Spleen (tissue), 7 donors: ENCODE data around the gene HMGA1.

Experiments
- POLR2A ChIP-seq, 3 donors: fragments of 450-650 bp; IDR thresholded peaks; one replicate each; pipeline ENCODE4 v1.5.1; 2017; ENCODE audit warnings: antibody characterized with exemption in 3 of 3, mild to moderate bottlenecking in 1 of 3
- TF ChIP-seq, protein P1 (sequence below), 11 experiments: fragments of 200-600 bp in 7 of 11; fragments of 450-650 bp in 4 of 11; sonication (generic) in 4 of 11; IDR thresholded peaks in 8 of 11; conservative IDR thresholded peaks in 3 of 11; 1 replicate in 7 of 11; 2 replicates in 4 of 11; pipeline versions ENCODE4 v1.4.0 to v1.8.0; 2016 to 2021; ENCODE audit warnings: antibody characterized with exemption in 11 of 11, inconsistent platforms in 4 of 11, mild to moderate bottlenecking in 1 of 11
- donor health status: DM: no; HTN: no; CAD: no; lungs with moderate emphysema.
- donor health status: DM: no; HTN: no; CAD: no.
- donor health status: DM: no; HTN: no; CAD: no.

DNA sequence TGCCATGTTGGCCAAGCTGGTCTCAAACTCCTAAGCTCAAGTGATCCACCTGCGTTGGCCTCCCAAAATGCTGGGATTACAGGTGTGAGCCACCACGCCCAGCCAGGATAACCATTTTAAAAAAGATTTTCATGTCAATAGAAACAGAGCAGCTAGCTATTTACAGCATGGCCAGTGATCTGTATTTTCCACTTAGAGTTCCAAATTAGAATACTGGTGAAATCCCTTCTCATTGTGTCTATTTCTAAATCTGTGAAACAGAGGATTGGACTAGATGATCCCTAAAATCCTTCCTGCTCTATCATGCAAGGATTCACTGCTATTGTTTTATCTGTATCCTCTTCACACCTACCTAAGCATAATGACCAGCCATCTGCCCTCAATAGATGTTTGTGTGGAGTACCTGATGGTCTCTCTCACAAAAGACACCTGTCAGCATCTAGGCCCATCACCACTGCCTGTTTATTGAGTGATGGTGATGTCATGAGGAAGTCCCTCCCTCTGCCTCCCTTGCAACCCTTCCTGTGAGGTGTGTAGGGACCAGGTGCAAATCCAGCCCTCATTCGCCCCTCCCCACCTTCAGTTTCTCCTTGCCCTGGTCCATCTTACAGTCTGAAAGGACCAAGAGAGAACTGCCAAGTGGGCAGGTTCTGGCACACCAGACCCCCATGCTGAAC is 38.6 kb downstream of the HMGA1 start:
- TF ChIP-seq, protein P1, sequence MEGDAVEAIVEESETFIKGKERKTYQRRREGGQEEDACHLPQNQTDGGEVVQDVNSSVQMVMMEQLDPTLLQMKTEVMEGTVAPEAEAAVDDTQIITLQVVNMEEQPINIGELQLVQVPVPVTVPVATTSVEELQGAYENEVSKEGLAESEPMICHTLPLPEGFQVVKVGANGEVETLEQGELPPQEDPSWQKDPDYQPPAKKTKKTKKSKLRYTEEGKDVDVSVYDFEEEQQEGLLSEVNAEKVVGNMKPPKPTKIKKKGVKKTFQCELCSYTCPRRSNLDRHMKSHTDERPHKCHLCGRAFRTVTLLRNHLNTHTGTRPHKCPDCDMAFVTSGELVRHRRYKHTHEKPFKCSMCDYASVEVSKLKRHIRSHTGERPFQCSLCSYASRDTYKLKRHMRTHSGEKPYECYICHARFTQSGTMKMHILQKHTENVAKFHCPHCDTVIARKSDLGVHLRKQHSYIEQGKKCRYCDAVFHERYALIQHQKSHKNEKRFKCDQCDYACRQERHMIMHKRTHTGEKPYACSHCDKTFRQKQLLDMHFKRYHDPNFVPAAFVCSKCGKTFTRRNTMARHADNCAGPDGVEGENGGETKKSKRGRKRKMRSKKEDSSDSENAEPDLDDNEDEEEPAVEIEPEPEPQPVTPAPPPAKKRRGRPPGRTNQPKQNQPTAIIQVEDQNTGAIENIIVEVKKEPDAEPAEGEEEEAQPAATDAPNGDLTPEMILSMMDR (IDR thresholded peaks at IDR 0.05 in 8 of 11, conservative IDR thresholded peaks at IDR 0.05 in 3 of 11) = no peak
- TF ChIP-seq POLR2A (IDR thresholded peaks at IDR 0.05) = no peak
